Caco-2 (cell line): ENCODE results near the gene DOCK2. TPM values are rescaled to one million over a fixed set of nuclear protein-coding genes. Genes with fewer than 3 reads are reported as not detected.

ENCODE experiments used
- Bru-seq: library from RNA; stranded (reverse); fragments of 400-500 nt; gene quantifications from one replicate; lab custom pipeline; 2021; lab: Mats Ljungman, UMichigan
- BruChase-seq, 2 experiments: library from RNA; stranded (reverse); fragments of 400-500 nt; gene quantifications; one replicate each; lab custom pipeline; 2021; lab: Mats Ljungman, UMichigan
- BruUV-seq: library from RNA; stranded (reverse); fragments of 400-500 nt; replicated peaks from 2 replicates; lab custom pipeline; 2021; lab: Mats Ljungman, UMichigan
- CTCF ChIA-PET: fragments of 300-600 bp; sonication (Branson Sonifier 250); formaldehyde crosslinking; loops from one replicate; lab custom pipeline; 2022; ENCODE audit warnings: antibody characterized with exemption; lab: Charles Lee
- POLR2A ChIA-PET: fragments of 300-600 bp; sonication (Branson Sonifier 250); formaldehyde crosslinking; loops from one replicate; lab custom pipeline; 2022; ENCODE audit warnings: antibody characterized with exemption; lab: Charles Lee
- DNase-seq, 2 experiments: peaks; one replicate each; pipeline versions ENCODE4 v3.0.0 to v3.0.0-alpha.2; 2020 to 2022
- H3K27me3 ChIP-seq: replicated peaks from 2 replicates; pipeline ENCODE4 v1.6.0; 2011; ENCODE audit warnings: low read length; ENCODE audit not compliant: control insufficient read depth, insufficient read depth
- H3K36me3 ChIP-seq: 2 replicates; pipeline ENCODE4 v1.5.1; 2011; ENCODE audit warnings: low read length; ENCODE audit not compliant: control insufficient read depth, insufficient read depth
- H3K4me1 ChIP-seq: fragments of 250-450 bp; sonication (Bioruptor Pico); 2 replicates; pipeline ENCODE4 v1.5.1; 2020; ENCODE audit warnings: mild to moderate bottlenecking
- H3K4me3 ChIP-seq: 2 replicates; pipeline ENCODE4 v1.5.1; 2011; ENCODE audit warnings: low read depth, mild to moderate bottlenecking, control low read depth, low read length
- H3K9me3 ChIP-seq: fragments of 250-450 bp; sonication (Bioruptor Pico); 2 replicates; pipeline ENCODE4 v1.5.1; 2020; ENCODE audit warnings: mild to moderate bottlenecking, moderate library complexity
- H3K27ac Mint-ChIP-seq: one replicate; pipeline ENCODE4 v1.8.0; 2022; ENCODE audit warnings: mixed read lengths; ENCODE audit not compliant: unreplicated experiment
- H3K27me3 Mint-ChIP-seq: one replicate; pipeline ENCODE4 v1.8.0; 2022; ENCODE audit warnings: mixed read lengths; ENCODE audit not compliant: insufficient read depth, unreplicated experiment
- H3K36me3 Mint-ChIP-seq: one replicate; pipeline ENCODE4 v1.8.0; 2022; ENCODE audit warnings: mild to moderate bottlenecking, mixed read lengths; ENCODE audit not compliant: insufficient read depth, unreplicated experiment
- H3K4me1 Mint-ChIP-seq: one replicate; pipeline ENCODE4 v1.8.0; 2022; ENCODE audit warnings: low read depth, mixed read lengths; ENCODE audit not compliant: unreplicated experiment
- H3K4me3 Mint-ChIP-seq: one replicate; pipeline ENCODE4 v1.8.0; 2022; ENCODE audit warnings: mild to moderate bottlenecking, moderate library complexity, mixed read lengths; ENCODE audit not compliant: unreplicated experiment
- H3K9me3 Mint-ChIP-seq: one replicate; pipeline ENCODE4 v1.8.0; 2022; ENCODE audit warnings: mixed read lengths; ENCODE audit not compliant: unreplicated experiment
- intact Hi-C: fragments of 100-400 bp; cut with micrococcal nuclease; formaldehyde crosslinking; loops from one replicate; pipeline ENCODE4 v1.10.0; 2022; ENCODE audit not compliant: unreplicated experiment
- long read RNA-seq: library from polyadenylated mRNA; stranded (forward); transcript quantifications from one replicate; pipeline ENCODE4 v2.0.0, GENCODE V29; 2022
- total RNA-seq: library from RNA; stranded (reverse); gene quantifications from 2 replicates; pipeline ENCODE4 v1.2.3, GENCODE V29; 2022
- TF ChIP-seq, protein P1 (sequence below), 2 experiments: fragments of 200-600 bp in 1 of 2; IDR thresholded peaks; 1 replicate in 1 of 2; 2 replicates in 1 of 2; pipeline versions ENCODE4 v1.5.1 to v1.8.0; 2011 to 2022; ENCODE audit warnings: antibody characterized with exemption in 1 of 2, control low read depth in 1 of 2, inconsistent platforms in 1 of 2, low read depth in 1 of 2, low read length in 1 of 2, mild to moderate bottlenecking in 1 of 2, moderate library complexity in 1 of 2; ENCODE audit not compliant: insufficient read depth in 1 of 2, severe bottlenecking in 1 of 2, unreplicated experiment in 1 of 2

The DOCK2 gene
- 0.09 TPM in 1 of 2 replicates, not detected in the other for total RNA-seq
- percentile 10 among the genes with signal in this experiment for Bru-seq, nascent RNA
- percentile 7 among the genes with signal in this experiment for BruChase-seq, experiment 1, labeled RNA remaining after a 2-hour chase
- percentile 6 among the genes with signal in this experiment for BruChase-seq, experiment 2, labeled RNA remaining after a 6-hour chase
- long read RNA-seq: 0 reads

DNA sequence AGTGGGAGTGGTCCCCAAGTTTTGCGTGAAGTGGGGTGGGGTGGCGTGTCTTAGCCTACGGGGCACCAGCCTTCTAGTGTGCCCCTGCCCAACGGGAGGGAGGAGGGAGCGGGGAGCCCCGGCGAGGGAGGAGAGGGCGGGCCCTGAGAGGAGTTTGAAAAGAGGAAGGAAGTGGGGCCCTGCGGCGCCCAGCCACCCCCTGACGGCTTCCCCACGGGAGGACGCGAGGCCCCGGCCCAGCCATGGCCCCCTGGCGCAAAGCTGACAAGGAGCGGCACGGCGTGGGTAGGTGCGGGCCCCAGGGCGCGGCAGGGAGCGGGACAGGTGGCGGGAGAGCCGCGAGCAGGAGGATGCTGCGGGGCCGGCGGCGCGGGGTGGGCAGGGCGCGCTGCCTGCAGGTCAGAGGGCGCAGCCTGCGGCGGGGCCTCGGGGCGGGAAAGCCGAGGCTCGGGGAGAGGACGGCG lies at the start of gene DOCK2:
Gene DOCK2, plus strand, starts transcription at position 191 of the 464 bp plus-strand sequence. Its CDS starts 52 bp downstream, at position 243.
- Mint-ChIP-seq H3K4me3 (no peak within 1 kb of the TSS), H3K27ac (no peak within 1 kb of the TSS), H3K4me1 (peaks cover 8% of the 10 kb centered on the region), H3K36me3 (no peaks in the 10 kb centered on the region), H3K9me3 (peaks cover 15% of the 10 kb centered on the region), H3K27me3 (peaks cover 2% of the 10 kb centered on the region)
- no peaks in the 10 kb centered on the region for H3K27me3 ChIP-seq
- peaks cover 13% of the 10 kb centered on the region for H3K9me3 ChIP-seq
- no peak within 1 kb of the TSS for H3K4me3 ChIP-seq
- no peaks in the 10 kb centered on the region for H3K36me3 ChIP-seq
- intact Hi-C loops: no loop called here
- TF ChIP-seq, protein P1, sequence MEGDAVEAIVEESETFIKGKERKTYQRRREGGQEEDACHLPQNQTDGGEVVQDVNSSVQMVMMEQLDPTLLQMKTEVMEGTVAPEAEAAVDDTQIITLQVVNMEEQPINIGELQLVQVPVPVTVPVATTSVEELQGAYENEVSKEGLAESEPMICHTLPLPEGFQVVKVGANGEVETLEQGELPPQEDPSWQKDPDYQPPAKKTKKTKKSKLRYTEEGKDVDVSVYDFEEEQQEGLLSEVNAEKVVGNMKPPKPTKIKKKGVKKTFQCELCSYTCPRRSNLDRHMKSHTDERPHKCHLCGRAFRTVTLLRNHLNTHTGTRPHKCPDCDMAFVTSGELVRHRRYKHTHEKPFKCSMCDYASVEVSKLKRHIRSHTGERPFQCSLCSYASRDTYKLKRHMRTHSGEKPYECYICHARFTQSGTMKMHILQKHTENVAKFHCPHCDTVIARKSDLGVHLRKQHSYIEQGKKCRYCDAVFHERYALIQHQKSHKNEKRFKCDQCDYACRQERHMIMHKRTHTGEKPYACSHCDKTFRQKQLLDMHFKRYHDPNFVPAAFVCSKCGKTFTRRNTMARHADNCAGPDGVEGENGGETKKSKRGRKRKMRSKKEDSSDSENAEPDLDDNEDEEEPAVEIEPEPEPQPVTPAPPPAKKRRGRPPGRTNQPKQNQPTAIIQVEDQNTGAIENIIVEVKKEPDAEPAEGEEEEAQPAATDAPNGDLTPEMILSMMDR (IDR thresholded peaks at IDR 0.05; ENCODE audit: insufficient read depth in 1 of 2, low read depth in 1 of 2, low read length in 1 of 2, severe bottlenecking in 1 of 2, unreplicated experiment in 1 of 2): no peak
- BruUV-seq: no TSS peak
- POLR2A ChIA-PET: no interaction called here
- 0 out of 2 replicates have a peak, but pooled peaks cover 3% of the 10 kb centered on the region for H3K4me1 ChIP-seq
- CTCF ChIA-PET: no interaction called here
- no peak for DNase-seq

GRCh38 chr5:169590602-169591001 lies 46.5 kb upstream of the DOCK2 start:
- DNase-seq: no peak
- H3K27me3 Mint-ChIP-seq: no peaks in the 10 kb centered on the region
- peaks cover 81% of the 10 kb centered on the region for H3K36me3 Mint-ChIP-seq
- H3K4me3 Mint-ChIP-seq: no peak overlapping the region
- ChIA-PET POLR2A (no interaction called here), CTCF (no interaction called here)
- peaks cover 3% of the 10 kb centered on the region; the same call in 1 of the 2 replicates for H3K36me3 ChIP-seq
- no peaks in the 10 kb centered on the region for H3K27me3 ChIP-seq
- H3K27ac Mint-ChIP-seq: no peak overlapping the region
- TF ChIP-seq, protein P1 (IDR thresholded peaks at IDR 0.05; ENCODE audit: insufficient read depth in 1 of 2, low read depth in 1 of 2, low read length in 1 of 2, severe bottlenecking in 1 of 2, unreplicated experiment in 1 of 2): no peak
- intact Hi-C loops: no loop called here
- H3K9me3 Mint-ChIP-seq: no peaks in the 10 kb centered on the region
- no peaks in the 10 kb centered on the region for H3K4me1 ChIP-seq
- BruUV-seq: no TSS peak
- H3K9me3 ChIP-seq: no peaks in the 10 kb centered on the region
- peaks cover 27% of the 10 kb centered on the region for H3K4me1 Mint-ChIP-seq
- H3K4me3 ChIP-seq: no peak overlapping the region

GRCh38 chr5:169591636-169592035 lies 45.4 kb upstream of the DOCK2 start:
- Mint-ChIP-seq H3K4me1 (peaks cover 17% of the 10 kb centered on the region), H3K4me3 (no peak overlapping the region), H3K36me3 (peaks cover 86% of the 10 kb centered on the region), H3K9me3 (no peaks in the 10 kb centered on the region), H3K27ac (no peak overlapping the region), H3K27me3 (no peaks in the 10 kb centered on the region)
- H3K27me3 ChIP-seq: no peaks in the 10 kb centered on the region
- ChIA-PET CTCF (interaction anchor here (1.6 kb wide), 1 partner anchor 8 kb away, joined by 4 read pairs; the partner anchor contains the start of gene SPDL1), POLR2A (no interaction called here)
- intact Hi-C loops: no loop called here
- H3K4me1 ChIP-seq: no peaks in the 10 kb centered on the region
- H3K4me3 ChIP-seq: no peak overlapping the region
- H3K36me3 ChIP-seq: peaks cover 3% of the 10 kb centered on the region; the same call in 1 of the 2 replicates
- TF ChIP-seq, protein P1 (IDR thresholded peaks at IDR 0.05; ENCODE audit: insufficient read depth in 1 of 2, low read depth in 1 of 2, low read length in 1 of 2, severe bottlenecking in 1 of 2, unreplicated experiment in 1 of 2): no peak
- DNase-seq: no peak
- BruUV-seq: no TSS peak
- no peaks in the 10 kb centered on the region for H3K9me3 ChIP-seq
